ENCODE measurements around the gene ZNF174.
A peak's percentile ranks its signal among the peaks of the same experiment; 100 is the strongest.

The ZNF174 gene

DNA sequence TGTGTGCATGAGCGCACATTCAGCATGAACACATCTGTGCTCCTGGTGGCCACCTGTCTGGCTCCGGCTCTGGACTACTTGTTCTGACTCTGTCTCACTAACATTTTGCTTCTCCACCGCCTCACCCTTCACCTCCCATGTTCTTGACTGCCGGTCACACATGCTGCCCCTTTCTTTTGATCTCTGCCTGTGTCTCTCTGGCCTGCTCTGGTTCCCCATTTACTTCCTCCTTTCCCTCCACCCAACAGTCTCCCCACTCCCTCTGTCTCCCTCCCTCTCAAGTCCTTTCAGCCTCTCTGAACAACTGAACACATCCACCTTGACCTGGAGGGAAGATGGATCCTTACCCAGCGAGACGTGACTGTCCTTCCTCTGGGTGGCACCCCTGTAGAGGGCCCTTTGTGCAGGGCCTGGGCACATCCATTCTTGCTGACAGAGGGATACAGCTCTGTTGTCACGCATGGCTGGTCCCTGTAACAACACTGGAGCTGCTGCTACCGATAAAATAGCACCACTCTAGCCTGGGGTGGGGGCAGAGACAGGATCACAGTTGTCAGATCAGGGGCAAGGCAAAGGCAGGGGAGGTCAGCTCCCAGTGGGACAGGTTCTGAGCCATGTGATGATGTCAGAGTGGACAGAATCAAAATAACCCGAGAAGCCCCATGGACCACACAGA is 11.2 kb upstream of the ZNF174 start:
- H3K4me3 ChIP-seq (ENCODE audit: low read depth, low read length) = no peak overlapping the region
- DNase-seq (ENCODE audit: low read depth) = no peak
- TF ChIP-seq, protein P1, sequence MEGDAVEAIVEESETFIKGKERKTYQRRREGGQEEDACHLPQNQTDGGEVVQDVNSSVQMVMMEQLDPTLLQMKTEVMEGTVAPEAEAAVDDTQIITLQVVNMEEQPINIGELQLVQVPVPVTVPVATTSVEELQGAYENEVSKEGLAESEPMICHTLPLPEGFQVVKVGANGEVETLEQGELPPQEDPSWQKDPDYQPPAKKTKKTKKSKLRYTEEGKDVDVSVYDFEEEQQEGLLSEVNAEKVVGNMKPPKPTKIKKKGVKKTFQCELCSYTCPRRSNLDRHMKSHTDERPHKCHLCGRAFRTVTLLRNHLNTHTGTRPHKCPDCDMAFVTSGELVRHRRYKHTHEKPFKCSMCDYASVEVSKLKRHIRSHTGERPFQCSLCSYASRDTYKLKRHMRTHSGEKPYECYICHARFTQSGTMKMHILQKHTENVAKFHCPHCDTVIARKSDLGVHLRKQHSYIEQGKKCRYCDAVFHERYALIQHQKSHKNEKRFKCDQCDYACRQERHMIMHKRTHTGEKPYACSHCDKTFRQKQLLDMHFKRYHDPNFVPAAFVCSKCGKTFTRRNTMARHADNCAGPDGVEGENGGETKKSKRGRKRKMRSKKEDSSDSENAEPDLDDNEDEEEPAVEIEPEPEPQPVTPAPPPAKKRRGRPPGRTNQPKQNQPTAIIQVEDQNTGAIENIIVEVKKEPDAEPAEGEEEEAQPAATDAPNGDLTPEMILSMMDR (IDR thresholded peaks at IDR 0.05; ENCODE audit: insufficient read depth, low read depth, low read length, missing control alignments) = no peak

DNA sequence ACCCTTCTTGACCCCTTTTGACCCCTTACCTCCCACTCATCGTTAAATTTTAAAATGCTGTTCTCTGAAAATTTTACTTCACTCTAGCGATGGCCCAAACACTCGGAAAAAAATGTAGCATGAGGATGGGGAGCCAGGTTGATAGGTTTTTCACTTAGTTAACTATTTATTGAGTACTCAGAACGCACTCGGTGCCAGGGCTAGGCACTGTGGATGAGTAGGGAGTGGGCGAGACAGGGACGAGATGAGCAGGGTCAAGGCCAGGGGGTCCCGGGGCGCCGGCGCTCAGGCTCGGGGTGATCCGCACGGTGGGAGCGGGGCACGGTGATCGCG is 603 bp upstream of the ZNF174 start:
- no peak for DNase-seq (ENCODE audit: low read depth)
- H3K4me3 ChIP-seq (ENCODE audit: low read depth, low read length) = peak overlapping the region; percentile 91
- TF ChIP-seq, protein P1 (IDR thresholded peaks at IDR 0.05; ENCODE audit: insufficient read depth, low read depth, low read length, missing control alignments) = no peak

DNA sequence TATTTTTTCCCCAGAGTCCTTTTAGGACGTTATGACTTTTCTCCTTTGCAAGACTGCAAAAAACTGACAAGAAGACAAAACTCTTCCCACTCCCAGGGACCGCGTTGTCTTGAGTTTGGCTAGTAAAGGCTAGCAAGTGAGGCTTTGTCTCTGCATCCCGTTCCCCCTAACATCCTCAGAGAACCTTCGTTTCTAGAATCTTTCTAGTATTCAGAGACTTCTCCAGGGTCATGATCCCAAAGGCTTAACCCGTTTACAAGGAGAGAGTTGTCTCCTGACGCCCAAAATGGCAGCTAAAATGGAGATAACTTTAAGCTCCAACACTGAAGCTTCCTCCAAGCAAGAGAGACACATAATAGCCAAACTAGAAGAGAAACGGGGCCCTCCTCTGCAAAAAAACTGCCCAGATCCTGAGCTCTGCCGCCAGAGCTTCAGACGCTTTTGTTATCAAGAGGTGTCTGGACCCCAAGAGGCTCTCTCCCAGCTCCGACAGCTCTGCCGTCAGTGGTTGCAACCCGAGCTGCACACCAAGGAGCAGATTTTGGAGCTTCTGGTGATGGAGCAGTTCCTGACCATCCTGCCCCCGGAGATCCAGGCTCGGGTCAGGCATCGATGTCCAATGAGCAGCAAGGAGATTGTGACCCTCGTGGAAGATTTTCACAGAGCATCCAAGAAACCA is 843 bp downstream of the ZNF174 start:
- TF ChIP-seq, protein P1 (IDR thresholded peaks at IDR 0.05; ENCODE audit: insufficient read depth, low read depth, low read length, missing control alignments) = no peak
- DNase-seq (ENCODE audit: low read depth) = peak; percentile 9
- H3K4me3 ChIP-seq (ENCODE audit: low read depth, low read length) = peak overlapping the region; percentile 79

DNA sequence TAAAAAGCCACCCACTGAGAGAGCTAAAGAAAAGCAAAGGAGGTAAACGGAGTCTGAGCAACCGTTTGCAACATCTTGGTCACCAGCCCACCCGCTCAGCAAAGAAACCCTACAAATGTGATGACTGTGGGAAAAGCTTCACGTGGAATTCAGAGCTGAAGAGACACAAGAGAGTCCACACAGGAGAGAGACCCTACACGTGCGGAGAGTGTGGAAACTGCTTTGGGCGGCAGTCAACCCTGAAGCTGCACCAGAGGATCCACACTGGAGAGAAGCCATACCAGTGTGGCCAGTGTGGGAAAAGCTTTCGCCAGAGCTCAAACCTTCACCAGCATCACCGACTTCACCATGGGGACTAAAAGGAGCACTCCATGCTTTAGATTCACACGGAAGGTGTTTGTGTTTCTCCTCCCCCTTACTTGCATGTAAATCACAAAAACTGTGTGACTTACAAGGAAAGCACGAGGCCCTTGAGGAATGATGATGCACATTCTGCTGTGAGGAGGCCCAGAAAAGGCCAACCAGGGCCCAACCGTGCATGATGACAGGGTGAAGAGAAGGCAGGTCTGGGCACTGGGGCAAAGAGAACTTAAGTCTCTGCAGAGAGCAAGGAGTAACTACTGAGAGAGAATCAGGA is 7.7 kb downstream of the ZNF174 start:
- TF ChIP-seq, protein P1 (IDR thresholded peaks at IDR 0.05; ENCODE audit: insufficient read depth, low read depth, low read length, missing control alignments) = no peak
- DNase-seq (ENCODE audit: low read depth) = no peak
- no peak overlapping the region for H3K4me3 ChIP-seq (ENCODE audit: low read depth, low read length)

DNA sequence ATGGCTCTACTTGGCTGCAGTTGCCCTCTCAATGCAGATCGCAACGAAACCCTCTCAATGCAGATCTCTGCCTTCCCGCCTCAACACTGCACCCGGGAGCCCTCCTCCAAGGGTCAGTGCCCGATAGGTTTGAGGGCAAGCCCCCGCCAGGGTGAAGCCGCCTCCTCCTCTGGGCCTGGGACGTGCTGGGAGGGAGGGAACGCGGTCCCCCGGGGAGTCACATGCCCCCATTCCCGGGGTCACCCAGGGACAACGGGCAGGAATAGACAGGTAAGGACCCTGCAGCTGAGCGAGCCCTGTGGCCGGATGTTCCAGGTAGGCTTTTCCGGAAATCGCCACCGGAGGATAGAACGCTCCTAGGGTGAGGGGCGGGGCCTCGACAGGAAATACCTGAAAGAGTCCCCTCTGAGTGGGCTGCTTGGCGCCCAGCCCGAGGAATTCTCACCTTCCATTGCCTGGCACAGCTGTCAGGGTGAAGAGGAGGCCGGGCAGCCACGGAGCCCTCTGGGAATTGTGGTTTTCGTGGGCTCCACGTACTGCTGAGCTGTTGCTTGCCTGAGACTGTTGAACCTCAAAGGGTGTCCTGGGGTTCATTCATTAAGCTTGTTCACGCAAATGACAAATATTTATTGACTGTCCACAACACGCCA is 12.8 kb downstream of the ZNF174 start:
- DNase-seq (ENCODE audit: low read depth) = no peak
- H3K4me3 ChIP-seq (ENCODE audit: low read depth, low read length) = no peak overlapping the region
- TF ChIP-seq, protein P1 (IDR thresholded peaks at IDR 0.05; ENCODE audit: insufficient read depth, low read depth, low read length, missing control alignments) = no peak

DNA sequence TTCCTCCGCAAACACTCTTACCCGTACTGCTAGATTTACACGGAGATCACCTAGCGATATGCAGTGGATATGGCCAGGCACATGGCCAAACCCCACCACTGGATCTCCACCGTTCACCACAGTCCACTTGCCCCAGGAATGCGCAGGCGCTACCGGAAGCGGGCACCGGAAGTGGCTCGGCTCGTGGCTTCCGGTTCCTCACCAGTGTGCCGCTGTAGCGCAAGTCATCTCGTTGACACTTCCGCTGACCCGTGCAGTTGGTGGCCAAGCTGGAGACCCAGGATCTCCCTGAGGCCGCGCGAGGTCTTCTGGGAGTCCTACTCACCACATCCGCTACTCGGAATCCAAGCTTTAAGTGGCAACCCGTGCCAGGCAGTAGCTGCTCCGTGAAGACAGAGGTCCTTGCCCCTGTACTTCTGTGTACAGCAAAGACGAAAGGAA is 30.8 kb downstream of the ZNF174 start:
- no peak overlapping the region for H3K4me3 ChIP-seq (ENCODE audit: low read depth, low read length)
- TF ChIP-seq, protein P1 (IDR thresholded peaks at IDR 0.05; ENCODE audit: insufficient read depth, low read depth, low read length, missing control alignments) = no peak
- DNase-seq (ENCODE audit: low read depth) = no peak
